ENCODE data around the gene FOXL2. TPM values are rescaled to one million over a fixed set of nuclear protein-coding genes. Genes with fewer than 3 reads are reported as not detected.

The FOXL2 gene
- total RNA-seq, 1 donor from 2014 or later: 4.5 TPM

GRCh38 chr3:138942861-138943623 lies 3.9 kb downstream of the FOXL2 start:
- Histone ChIP-seq H3K4me2 (ENCODE audit: low read length) (no peak overlapping the region), H3K79me2 (ENCODE audit: insufficient read depth, low read length) (no peaks in the 10 kb centered on the region), H4K20me1 (ENCODE audit: insufficient read depth, low read length) (peaks cover 33% of the 10 kb centered on the region), H3K27me3 (ENCODE audit: insufficient read depth, low read length) (peaks cover 95% of the 10 kb centered on the region), H3K4me1 (ENCODE audit: insufficient read depth, low read length) (peaks cover 13% of the 10 kb centered on the region), H3K9ac (ENCODE audit: low read length) (no peak overlapping the region), H2AFZ (ENCODE audit: low read depth, low read length) (no peak overlapping the region), H3K27ac (ENCODE audit: low read depth, low read length) (no peak overlapping the region), H3K4me3 (ENCODE audit: insufficient read depth, low read depth, low read length) (no peak overlapping the region), H3K36me3 (ENCODE audit: insufficient read depth, low read length) (no peaks in the 10 kb centered on the region), H3K9me3 (ENCODE audit: insufficient read depth, low read depth, low read length) (no peaks in the 10 kb centered on the region)
- peaks cover 4% of the 10 kb centered on the region for H3K36me3 Mint-ChIP-seq (ENCODE audit: low read depth, unreplicated experiment)
- peaks cover 10% of the 10 kb centered on the region for H3K4me1 Mint-ChIP-seq (ENCODE audit: low read depth, unreplicated experiment)
- no peak for DNase-seq (ENCODE audit: low read depth)
- no peak for FAIRE-seq
- H3K9me3 Mint-ChIP-seq (ENCODE audit: unreplicated experiment): peaks cover 8% of the 10 kb centered on the region
- no peak for TF ChIP-seq CTCF (IDR thresholded peaks at IDR 0.05; ENCODE audit: insufficient read depth, low read depth, low read length)
- TF ChIP-seq EZH2 (IDR thresholded peaks at IDR 0.05; ENCODE audit: insufficient read depth, low read length): peak; percentile 63
- H3K27me3 Mint-ChIP-seq (ENCODE audit: low read depth, unreplicated experiment): peaks cover 69% of the 10 kb centered on the region
- H3K4me3 Mint-ChIP-seq (ENCODE audit: unreplicated experiment): peak overlapping the region; percentile 62
- no peak overlapping the region for H3K27ac Mint-ChIP-seq (ENCODE audit: unreplicated experiment)

- H3K27ac ChIP-seq (ENCODE audit: low read depth, low read length): no peak overlapping the region
- H3K27me3 Mint-ChIP-seq (ENCODE audit: low read depth, unreplicated experiment): peaks cover 70% of the 10 kb centered on the region
- no peak for FAIRE-seq
Observed at GRCh38 chr3:138942271-138942670, 4.7 kb downstream of the FOXL2 start.

More at GRCh38 chr3:138942271-138942670, 4.7 kb downstream of the FOXL2 start:
- TF ChIP-seq CTCF (IDR thresholded peaks at IDR 0.05; ENCODE audit: insufficient read depth, low read depth, low read length) (no peak), EZH2 (IDR thresholded peaks at IDR 0.05; ENCODE audit: insufficient read depth, low read length) (no peak)
- Mint-ChIP-seq H3K27ac (ENCODE audit: unreplicated experiment) (no peak overlapping the region), H3K36me3 (ENCODE audit: low read depth, unreplicated experiment) (peaks cover 4% of the 10 kb centered on the region), H3K4me1 (ENCODE audit: low read depth, unreplicated experiment) (peaks cover 10% of the 10 kb centered on the region), H3K9me3 (ENCODE audit: unreplicated experiment) (peaks cover 9% of the 10 kb centered on the region), H3K4me3 (ENCODE audit: unreplicated experiment) (no peak overlapping the region)
- Histone ChIP-seq H3K79me2 (ENCODE audit: insufficient read depth, low read length) (no peaks in the 10 kb centered on the region), H4K20me1 (ENCODE audit: insufficient read depth, low read length) (peaks cover 41% of the 10 kb centered on the region), H3K9ac (ENCODE audit: low read length) (no peak overlapping the region), H3K9me3 (ENCODE audit: insufficient read depth, low read depth, low read length) (no peaks in the 10 kb centered on the region), H3K4me1 (ENCODE audit: insufficient read depth, low read length) (peaks cover 13% of the 10 kb centered on the region), H3K36me3 (ENCODE audit: insufficient read depth, low read length) (no peaks in the 10 kb centered on the region), H3K27me3 (ENCODE audit: insufficient read depth, low read length) (peaks cover 96% of the 10 kb centered on the region), H2AFZ (ENCODE audit: low read depth, low read length) (no peak overlapping the region), H3K4me3 (ENCODE audit: insufficient read depth, low read depth, low read length) (no peak overlapping the region), H3K4me2 (ENCODE audit: low read length) (no peak overlapping the region)
- DNase-seq (ENCODE audit: low read depth): no peak

All from astrocyte (in vitro differentiated cells and primary cell).